SK-N-SH (cell line): ENCODE results near the gene NECTIN1. TPM values are rescaled to one million over a fixed set of nuclear protein-coding genes. Genes with fewer than 3 reads are reported as not detected.
A peak's percentile ranks its signal among the peaks of the same experiment; 100 is the strongest.

ENCODE experiments used
- CTCF ChIA-PET: fragments of 300-600, 350-600 bp; formaldehyde crosslinking; extraction: SDS; loops from one replicate; lab custom pipeline; 2021; lab: Yijun Ruan, JAX
- POLR2A ChIA-PET: fragments of 350-600 bp; sonication (Branson Sonifier 250); formaldehyde crosslinking; extraction: SDS; loops from one replicate; lab custom pipeline; 2020; ENCODE audit warnings: antibody characterized with exemption, inconsistent platforms; lab: Yijun Ruan, JAX
- DNase-seq: peaks from one replicate; pipeline ENCODE4 v3.0.0; 2012
- H2AFZ ChIP-seq: fragments of 200-600 bp; sonication (generic); 2 replicates; pipeline ENCODE4 v1.8.1; 2016; ENCODE audit warnings: antibody characterized with exemption, mild to moderate bottlenecking, low read depth
- H3F3A ChIP-seq: fragments of 200-600 bp; sonication (generic); replicated peaks from 2 replicates; pipeline ENCODE3; 2016; ENCODE audit warnings: antibody characterized with exemption, mild to moderate bottlenecking; ENCODE audit not compliant: insufficient read depth
- H3K27ac ChIP-seq, 2 experiments: fragments of 200-500 bp in 1 of 2; fragments of 200-600 bp in 1 of 2; sonication (Bioruptor generic) in 1 of 2; sonication (generic), shearing (Covaris generic) in 1 of 2; 2 replicates each; pipeline versions ENCODE4 v1.5.1 to v1.6.1; 2014 to 2016; ENCODE audit warnings: low read depth in 2 of 2, inconsistent platforms in 1 of 2, low read length in 1 of 2, mild to moderate bottlenecking in 1 of 2, mixed read lengths in 1 of 2
- H3K27me3 ChIP-seq: fragments of 200-600 bp; sonication (generic), shearing (Covaris generic); 2 replicates; pipeline ENCODE4 v1.6.1; 2016; ENCODE audit warnings: mixed run types; ENCODE audit not compliant: insufficient read depth
- H3K36me3 ChIP-seq, 2 experiments: fragments of 200-500 bp in 1 of 2; fragments of 200-600 bp in 1 of 2; sonication (Bioruptor generic) in 1 of 2; sonication (generic) in 1 of 2; replicated peaks in 1 of 2; 2 replicates each; pipeline versions ENCODE3 to v1.5.1; 2014 to 2016; ENCODE audit warnings: low read length in 1 of 2, mild to moderate bottlenecking in 1 of 2; ENCODE audit not compliant: insufficient read depth in 2 of 2, control insufficient read depth in 1 of 2
- H3K4me1 ChIP-seq, 2 experiments: fragments of 200-500 bp in 1 of 2; fragments of 200-600 bp in 1 of 2; sonication (Bioruptor generic) in 1 of 2; sonication (generic), shearing (Covaris generic) in 1 of 2; 2 replicates each; pipeline versions ENCODE4 v1.5.1 to v1.6.1; 2014 to 2016; ENCODE audit warnings: low read depth in 1 of 2, low read length in 1 of 2, mixed run types in 1 of 2; ENCODE audit not compliant: insufficient read depth in 2 of 2, control insufficient read depth in 1 of 2
- H3K4me2 ChIP-seq: fragments of 200-600 bp; sonication (generic), shearing (Covaris generic); 2 replicates; pipeline ENCODE4 v1.6.1; 2017; ENCODE audit warnings: mixed run types
- H3K4me3 ChIP-seq, 2 experiments: fragments of 200-500 bp in 1 of 2; fragments of 200-600 bp in 1 of 2; sonication (Bioruptor generic) in 1 of 2; sonication (generic), shearing (Covaris generic) in 1 of 2; 2 replicates each; pipeline versions ENCODE4 v1.5.1 to v1.8.1; 2014 to 2016; ENCODE audit warnings: low read depth in 2 of 2, inconsistent platforms in 1 of 2, low read length in 1 of 2, mild to moderate bottlenecking in 1 of 2, mixed read lengths in 1 of 2, moderate library complexity in 1 of 2
- H3K79me2 ChIP-seq: fragments of 200-600 bp; sonication (generic); 2 replicates; pipeline ENCODE4 v1.8.1; 2017; ENCODE audit warnings: mild to moderate bottlenecking; ENCODE audit not compliant: insufficient read depth
- H3K9ac ChIP-seq: fragments of 200-600 bp; sonication (generic); 2 replicates; pipeline ENCODE4 v1.6.1; 2017; ENCODE audit warnings: mixed run types
- H3K9me2 ChIP-seq: fragments of 200-600 bp; sonication (generic); 2 replicates; pipeline ENCODE4 v1.6.1; 2017; ENCODE audit warnings: mixed run types
- H3K9me3 ChIP-seq: fragments of 200-600 bp; sonication (generic); 2 replicates; pipeline ENCODE4 v1.6.1; 2017; ENCODE audit warnings: mixed run types, mild to moderate bottlenecking, moderate library complexity
- H4K20me1 ChIP-seq: fragments of 200-600 bp; sonication (generic); 2 replicates; pipeline ENCODE4 v1.6.1; 2017; ENCODE audit warnings: mild to moderate bottlenecking, mixed run types; ENCODE audit not compliant: insufficient read depth
- FOXM1 ChIP-seq: IDR thresholded peaks from 2 replicates; pipeline ENCODE4 v1.4.0; 2012; ENCODE audit warnings: low read depth, mild to moderate bottlenecking
- GATA2 ChIP-seq: sonication (generic); formaldehyde crosslinking; IDR thresholded peaks from 2 replicates; pipeline ENCODE4 v1.5.0; 2020; ENCODE audit warnings: mild to moderate bottlenecking, missing genetic modification reagents
- IRF3 ChIP-seq: fragments of 150-350 bp; IDR thresholded peaks from 2 replicates; pipeline ENCODE4 v1.6.1; 2016; ENCODE audit warnings: mild to moderate bottlenecking, low read depth, low read length
- JUND ChIP-seq: IDR thresholded peaks from 2 replicates; pipeline ENCODE4 v1.4.0; 2012
- NFIC ChIP-seq: IDR thresholded peaks from 2 replicates; pipeline ENCODE4 v1.4.0; 2012; ENCODE audit warnings: borderline replicate concordance
- RAD21 ChIP-seq: IDR thresholded peaks from 2 replicates; pipeline ENCODE4 v1.6.1; 2012; ENCODE audit warnings: mild to moderate bottlenecking, low read length
- RCOR1 ChIP-seq: fragments of 150-350 bp; IDR thresholded peaks from 2 replicates; pipeline ENCODE4 v1.6.1; 2017; ENCODE audit warnings: antibody characterized with exemption, low read length
- RFX5 ChIP-seq: IDR thresholded peaks from 2 replicates; pipeline ENCODE4 v1.6.1; 2012; ENCODE audit warnings: mild to moderate bottlenecking, improper control_type of control experiment, low read length
- TCF12 ChIP-seq: IDR thresholded peaks from 2 replicates; pipeline ENCODE4 v1.4.0; 2012
- WGBS: methylation state at CpG from one replicate; pipeline ENCODE4 v1.1.6; 2017; ENCODE audit warnings: low lambda C conversion rate; 5-methylcytosine and 5-hydroxymethylcytosine counted together
- polyA plus RNA-seq, 3 experiments: library from polyadenylated mRNA; depleted of rRNA; stranded (reverse); fragments of >200 nt; gene quantifications; 2 replicates each; pipeline ENCODE4 v1.2.3, GENCODE V29; 2012
- TF ChIP-seq, protein P1 (sequence below): IDR thresholded peaks from 2 replicates; pipeline ENCODE4; 2012
- TF ChIP-seq, protein P2 (sequence below): fragments of 200-600 bp; sonication (generic); IDR thresholded peaks from 2 replicates; pipeline ENCODE4 v1.6.1; 2017; ENCODE audit warnings: antibody characterized with exemption, mild to moderate bottlenecking, moderate library complexity

Gene NECTIN1
- polyA plus RNA-seq, 1 of the 3 experiments (the other 2 are of a cell fraction): 9.1 TPM

GRCh38 chr11:119696378-119697222, 32.4 kb downstream of the NECTIN1 start:
- Histone ChIP-seq H4K20me1 (no peaks in the 10 kb centered on the region), H3K36me3 (no peaks in the 10 kb centered on the region), H3K9me3 (no peaks in the 10 kb centered on the region), H2AFZ (no peak overlapping the region), H3K4me2 (no peak overlapping the region), H3F3A (no peaks in the 10 kb centered on the region), H3K27me3 (no peaks in the 10 kb centered on the region), H3K9me2 (no peaks in the 10 kb centered on the region), H3K79me2 (no peaks in the 10 kb centered on the region), H3K27ac (peak overlapping the region in 1 of 2 experiments; percentile 40; a peak in 1 of 4 replicates), H3K9ac (no peak overlapping the region), H3K4me3 (no peak overlapping the region), H3K4me1 (peaks cover 0 to 98% of the 10 kb centered on the region in 2 experiments; a peak in 2 of 4 replicates)
- ChIA-PET CTCF (interaction anchor here (1.1 to 1.8 kb wide), 6 partner anchors 25 to 411 kb away, joined by 3 to 5 read pairs (median 3); partner anchors contain the start of gene NECTIN1), POLR2A (no interaction called here)
- WGBS: 95% methylated on average over 14 of the region's 20 CpGs
- TF ChIP-seq, protein P1, sequence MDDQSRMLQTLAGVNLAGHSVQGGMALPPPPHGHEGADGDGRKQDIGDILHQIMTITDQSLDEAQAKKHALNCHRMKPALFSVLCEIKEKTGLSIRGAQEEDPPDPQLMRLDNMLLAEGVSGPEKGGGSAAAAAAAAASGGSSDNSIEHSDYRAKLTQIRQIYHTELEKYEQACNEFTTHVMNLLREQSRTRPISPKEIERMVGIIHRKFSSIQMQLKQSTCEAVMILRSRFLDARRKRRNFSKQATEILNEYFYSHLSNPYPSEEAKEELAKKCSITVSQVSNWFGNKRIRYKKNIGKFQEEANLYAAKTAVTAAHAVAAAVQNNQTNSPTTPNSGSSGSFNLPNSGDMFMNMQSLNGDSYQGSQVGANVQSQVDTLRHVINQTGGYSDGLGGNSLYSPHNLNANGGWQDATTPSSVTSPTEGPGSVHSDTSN: no peak
- TF ChIP-seq FOXM1: no peak
- no peak for TF ChIP-seq TCF12
- TF ChIP-seq JUND: no peak
- TF ChIP-seq RFX5: no peak
- TF ChIP-seq NFIC: no peak
- TF ChIP-seq, protein P2, sequence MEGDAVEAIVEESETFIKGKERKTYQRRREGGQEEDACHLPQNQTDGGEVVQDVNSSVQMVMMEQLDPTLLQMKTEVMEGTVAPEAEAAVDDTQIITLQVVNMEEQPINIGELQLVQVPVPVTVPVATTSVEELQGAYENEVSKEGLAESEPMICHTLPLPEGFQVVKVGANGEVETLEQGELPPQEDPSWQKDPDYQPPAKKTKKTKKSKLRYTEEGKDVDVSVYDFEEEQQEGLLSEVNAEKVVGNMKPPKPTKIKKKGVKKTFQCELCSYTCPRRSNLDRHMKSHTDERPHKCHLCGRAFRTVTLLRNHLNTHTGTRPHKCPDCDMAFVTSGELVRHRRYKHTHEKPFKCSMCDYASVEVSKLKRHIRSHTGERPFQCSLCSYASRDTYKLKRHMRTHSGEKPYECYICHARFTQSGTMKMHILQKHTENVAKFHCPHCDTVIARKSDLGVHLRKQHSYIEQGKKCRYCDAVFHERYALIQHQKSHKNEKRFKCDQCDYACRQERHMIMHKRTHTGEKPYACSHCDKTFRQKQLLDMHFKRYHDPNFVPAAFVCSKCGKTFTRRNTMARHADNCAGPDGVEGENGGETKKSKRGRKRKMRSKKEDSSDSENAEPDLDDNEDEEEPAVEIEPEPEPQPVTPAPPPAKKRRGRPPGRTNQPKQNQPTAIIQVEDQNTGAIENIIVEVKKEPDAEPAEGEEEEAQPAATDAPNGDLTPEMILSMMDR: no peak
- TF ChIP-seq RCOR1: no peak
- no peak for DNase-seq

DNA sequence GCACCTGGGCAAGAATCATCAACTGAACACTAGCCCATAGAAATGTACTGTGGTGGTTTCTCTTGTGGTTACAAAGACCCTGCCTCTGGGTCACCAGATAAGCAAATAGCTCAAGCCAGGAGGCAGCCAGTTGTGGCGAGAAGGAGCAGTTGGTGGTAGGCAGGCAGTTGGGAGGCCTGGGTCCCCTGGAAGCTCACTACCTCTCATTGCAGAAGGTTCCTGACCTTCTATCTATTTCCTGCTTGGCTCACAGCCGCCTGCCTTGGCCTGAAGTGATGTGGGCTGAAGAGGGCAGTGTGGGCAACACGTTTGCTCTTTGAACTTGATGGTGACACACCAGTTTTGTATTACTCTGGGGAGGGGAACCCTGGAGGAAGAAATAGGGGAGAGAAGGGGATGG, 34.7 kb downstream of the NECTIN1 start:
- Histone ChIP-seq H3K27ac (peak overlapping the region in 1 of 2 experiments; percentile 20; a peak in 1 of 4 replicates), H3K27me3 (no peaks in the 10 kb centered on the region), H3F3A (no peaks in the 10 kb centered on the region), H4K20me1 (no peaks in the 10 kb centered on the region), H3K4me1 (peaks cover 0 to 97% of the 10 kb centered on the region in 2 experiments; a peak in 1 of 4 replicates), H3K9ac (no peak overlapping the region), H2AFZ (no peak overlapping the region), H3K9me2 (no peaks in the 10 kb centered on the region), H3K4me2 (no peak overlapping the region), H3K36me3 (no peaks in the 10 kb centered on the region), H3K4me3 (no peak overlapping the region), H3K9me3 (no peaks in the 10 kb centered on the region), H3K79me2 (no peaks in the 10 kb centered on the region)
- CTCF ChIA-PET: interaction anchor here (0.7 to 2.1 kb wide), 8 partner anchors 15 to 414 kb away, joined by 3 to 10 read pairs (median 4); partner anchors contain the start of gene NECTIN1
- WGBS: 58% methylated on average over 2 of the region's 3 CpGs
- no peak for DNase-seq
- POLR2A ChIA-PET: no interaction called here
- TF ChIP-seq GATA2 (CRISPR knock-in tag): no peak
- peak; percentile 39 for TF ChIP-seq RAD21
- no peak for TF ChIP-seq IRF3
